Activated CD4-positive, alpha-beta T cell treated with anti-CD3 and anti-CD28 coated beads for 24 hours (primary cell): ENCODE data around the gene EIF3J.

Source experiments
- DNase-seq, 2 donors: peaks; one replicate each; pipeline ENCODE4 v3.0.0-alpha.2; 2020; ENCODE audit warnings: low read depth in 2 of 2

Gene EIF3J

GRCh38 chr15:44595246-44595645 lies 58.3 kb downstream of the EIF3J start:
- no peak for DNase-seq

GRCh38 chr15:44595656-44596510 lies 58.9 kb downstream of the EIF3J start:
- no peak for DNase-seq

- DNase-seq, result no peak
Observed at GRCh38 chr15:44596511-44597010, 59.6 kb downstream of the EIF3J start.

GRCh38 chr15:44598066-44598465 lies 61.1 kb downstream of the EIF3J start:
- no peak for DNase-seq

- no peak for DNase-seq
Observed at GRCh38 chr15:44598892-44599291, 61.9 kb downstream of the EIF3J start.

- no peak for DNase-seq
Observed at GRCh38 chr15:44603126-44603525, 66.2 kb downstream of the EIF3J start.

- no peak for DNase-seq
Observed at GRCh38 chr15:44606740-44607139, 69.8 kb downstream of the EIF3J start.
